Measurements from ENCODE around the gene FUT2.
A peak's percentile ranks its signal among the peaks of the same experiment; 100 is the strongest.
"Not testable (repeated sequence)": the region's sequence is repeated elsewhere in the genome, so short reads cannot be mapped to it uniquely, and the experiment has no call there.

Gene FUT2

DNA sequence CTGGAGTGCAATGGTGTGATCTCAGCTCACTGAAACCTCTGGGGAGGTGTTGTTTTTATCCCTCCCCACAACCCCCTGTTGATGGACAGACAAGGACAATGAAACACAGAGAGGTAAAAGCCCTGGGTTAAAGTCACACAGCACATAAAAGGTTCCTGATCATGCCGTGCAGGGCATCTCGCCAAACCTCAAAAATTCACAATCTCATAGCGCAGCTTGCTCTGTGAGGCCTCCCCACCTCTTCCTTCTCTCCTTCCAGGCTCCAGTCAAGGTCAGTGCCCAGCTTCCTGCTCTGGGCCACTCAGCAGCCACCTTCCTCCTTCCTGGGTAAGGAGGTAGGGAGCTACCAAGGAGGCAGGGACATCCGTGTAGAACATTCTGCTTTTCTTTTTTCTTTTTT lies 2.3 kb downstream of the FUT2 start:
- no peak for DNase-seq (ENCODE audit: low read depth in 4 of 4, low spot score in 1 of 4)

DNA sequence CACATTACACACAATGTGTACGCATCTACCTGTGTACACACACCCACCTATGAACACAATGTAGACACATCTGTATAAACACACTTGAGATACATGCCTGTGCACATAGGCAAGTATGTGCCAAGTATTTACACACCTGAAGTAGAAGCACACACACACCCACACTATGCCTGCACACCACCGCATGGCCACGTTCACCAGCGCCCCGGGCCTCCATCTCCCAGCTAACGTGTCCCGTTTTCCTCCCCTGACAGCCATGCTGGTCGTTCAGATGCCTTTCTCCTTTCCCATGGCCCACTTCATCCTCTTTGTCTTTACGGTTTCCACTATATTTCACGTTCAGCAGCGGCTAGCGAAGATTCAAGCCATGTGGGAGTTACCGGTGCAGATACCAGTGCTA lies 6.9 kb downstream of the FUT2 start:
- no peak for DNase-seq (ENCODE audit: low read depth in 4 of 4, low spot score in 1 of 4)

DNA sequence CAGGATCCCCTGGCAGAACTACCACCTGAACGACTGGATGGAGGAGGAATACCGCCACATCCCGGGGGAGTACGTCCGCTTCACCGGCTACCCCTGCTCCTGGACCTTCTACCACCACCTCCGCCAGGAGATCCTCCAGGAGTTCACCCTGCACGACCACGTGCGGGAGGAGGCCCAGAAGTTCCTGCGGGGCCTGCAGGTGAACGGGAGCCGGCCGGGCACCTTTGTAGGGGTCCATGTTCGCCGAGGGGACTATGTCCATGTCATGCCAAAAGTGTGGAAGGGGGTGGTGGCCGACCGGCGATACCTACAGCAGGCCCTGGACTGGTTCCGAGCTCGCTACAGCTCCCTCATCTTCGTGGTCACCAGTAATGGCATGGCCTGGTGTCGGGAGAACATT lies 7.5 kb downstream of the FUT2 start:
- DNase-seq (ENCODE audit: low read depth in 4 of 4, low spot score in 1 of 4): no peak

DNA sequence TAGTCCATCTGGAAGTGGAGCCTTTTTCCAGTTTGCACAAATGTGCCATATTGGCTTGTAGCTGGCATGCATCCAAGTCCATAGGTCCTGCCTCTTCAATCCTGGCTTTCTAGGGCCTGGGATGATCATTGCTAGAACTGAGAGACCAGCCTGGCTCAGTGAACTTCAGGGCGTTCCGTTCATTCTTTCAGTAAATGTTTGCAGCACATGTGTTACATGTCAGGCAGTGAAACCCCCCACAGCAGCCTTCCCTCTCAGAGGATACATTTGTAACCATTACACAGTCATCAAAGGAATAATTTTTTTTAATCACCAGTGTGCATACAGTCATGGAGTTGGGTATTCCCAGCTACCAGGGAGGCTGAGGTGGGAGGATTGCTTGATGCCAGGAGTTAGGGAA lies 9.7 kb downstream of the FUT2 start:
- no peak for DNase-seq (ENCODE audit: low read depth in 4 of 4, low spot score in 1 of 4)

DNA sequence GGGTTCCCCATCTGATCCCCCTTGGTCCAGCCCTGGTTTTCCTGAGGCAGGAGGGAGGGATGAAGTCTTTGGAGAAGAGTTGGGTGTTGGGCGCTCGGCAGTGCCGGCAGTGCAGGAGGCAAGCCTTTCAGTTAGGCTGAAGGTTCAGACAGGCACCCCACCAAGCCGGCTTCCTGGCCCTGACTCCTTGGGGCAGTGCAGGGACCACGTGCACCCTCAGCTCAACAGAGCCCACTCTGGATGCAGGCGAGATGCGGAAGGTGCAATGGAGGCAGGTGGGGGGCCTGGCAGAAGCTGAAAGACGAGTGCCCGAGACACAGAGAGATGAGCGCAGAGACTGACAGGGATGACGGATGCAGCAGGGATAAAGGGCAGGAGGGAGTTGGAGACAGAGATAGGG lies 12.7 kb downstream of the FUT2 start:
- no peak for DNase-seq (ENCODE audit: low read depth in 4 of 4, low spot score in 1 of 4)

DNA sequence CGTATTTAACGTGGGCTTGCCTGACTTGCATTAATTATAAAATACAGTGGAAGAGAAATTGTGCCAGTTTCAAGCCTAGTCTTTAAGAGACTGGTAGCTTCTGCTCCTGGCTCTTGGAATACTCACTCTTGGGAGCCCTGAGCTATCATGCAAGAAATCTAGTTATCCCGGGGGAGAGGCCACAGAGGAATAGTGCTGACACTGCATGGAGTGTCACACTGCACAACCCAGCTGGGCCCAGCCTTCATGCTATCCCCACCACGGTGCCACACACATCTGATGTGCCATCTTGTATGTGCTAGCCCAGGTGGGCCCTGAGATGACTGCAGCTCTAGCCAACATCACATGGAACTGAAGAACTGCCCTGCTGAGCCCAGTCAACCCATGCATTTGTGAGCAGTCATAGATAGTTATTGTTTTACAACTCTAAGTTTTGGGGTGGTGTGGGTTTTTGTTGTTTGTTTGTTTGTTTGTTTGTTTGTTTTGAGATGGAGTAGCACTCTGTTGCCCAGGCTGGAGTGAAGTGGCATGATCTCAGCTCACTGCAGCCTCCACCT lies 15.4 kb downstream of the FUT2 start:
- no peak for DNase-seq (ENCODE audit: low read depth in 4 of 4, low spot score in 1 of 4)

DNA sequence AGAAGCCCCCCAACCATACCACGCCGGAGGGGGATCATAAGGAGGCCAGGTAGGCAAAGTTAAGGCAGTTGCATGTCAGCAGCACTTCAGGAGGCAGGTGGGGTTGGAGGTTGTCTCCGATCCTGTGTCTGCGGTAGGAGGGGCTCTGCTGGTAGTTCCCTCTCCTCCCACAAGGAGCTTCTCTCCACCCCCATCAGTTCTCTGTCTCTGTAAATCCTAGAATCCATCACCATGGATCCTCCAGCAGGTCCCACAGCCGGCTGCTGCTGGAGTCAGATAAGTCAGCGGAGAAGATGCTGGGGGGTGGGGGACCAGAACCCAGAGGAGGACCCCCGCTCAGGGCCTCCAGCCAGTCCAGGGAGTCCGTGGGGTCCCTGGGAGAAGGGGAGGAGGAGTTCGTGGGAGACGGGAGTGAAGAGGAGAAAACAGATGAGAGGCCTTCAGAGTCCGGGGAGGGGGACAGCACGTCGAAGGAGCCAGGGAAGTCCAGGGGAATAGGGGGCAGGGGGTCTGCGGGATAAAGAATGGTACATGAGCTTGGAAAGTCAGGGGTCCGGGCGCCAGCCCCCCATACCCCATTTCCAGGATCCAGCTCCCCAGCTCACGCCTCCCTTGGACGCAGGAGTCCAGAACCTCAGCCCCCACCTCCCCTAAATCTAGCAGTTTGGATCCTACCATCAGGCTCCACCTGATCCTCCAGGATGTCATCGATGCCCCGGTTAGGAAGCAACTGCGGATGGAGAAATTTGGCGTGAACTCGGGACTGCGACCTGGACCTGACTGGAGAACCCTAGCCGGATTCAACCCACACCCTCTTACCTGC lies 17.5 kb downstream of the FUT2 start:
- DNase-seq (ENCODE audit: low read depth in 4 of 4, low spot score in 1 of 4): no peak

DNA sequence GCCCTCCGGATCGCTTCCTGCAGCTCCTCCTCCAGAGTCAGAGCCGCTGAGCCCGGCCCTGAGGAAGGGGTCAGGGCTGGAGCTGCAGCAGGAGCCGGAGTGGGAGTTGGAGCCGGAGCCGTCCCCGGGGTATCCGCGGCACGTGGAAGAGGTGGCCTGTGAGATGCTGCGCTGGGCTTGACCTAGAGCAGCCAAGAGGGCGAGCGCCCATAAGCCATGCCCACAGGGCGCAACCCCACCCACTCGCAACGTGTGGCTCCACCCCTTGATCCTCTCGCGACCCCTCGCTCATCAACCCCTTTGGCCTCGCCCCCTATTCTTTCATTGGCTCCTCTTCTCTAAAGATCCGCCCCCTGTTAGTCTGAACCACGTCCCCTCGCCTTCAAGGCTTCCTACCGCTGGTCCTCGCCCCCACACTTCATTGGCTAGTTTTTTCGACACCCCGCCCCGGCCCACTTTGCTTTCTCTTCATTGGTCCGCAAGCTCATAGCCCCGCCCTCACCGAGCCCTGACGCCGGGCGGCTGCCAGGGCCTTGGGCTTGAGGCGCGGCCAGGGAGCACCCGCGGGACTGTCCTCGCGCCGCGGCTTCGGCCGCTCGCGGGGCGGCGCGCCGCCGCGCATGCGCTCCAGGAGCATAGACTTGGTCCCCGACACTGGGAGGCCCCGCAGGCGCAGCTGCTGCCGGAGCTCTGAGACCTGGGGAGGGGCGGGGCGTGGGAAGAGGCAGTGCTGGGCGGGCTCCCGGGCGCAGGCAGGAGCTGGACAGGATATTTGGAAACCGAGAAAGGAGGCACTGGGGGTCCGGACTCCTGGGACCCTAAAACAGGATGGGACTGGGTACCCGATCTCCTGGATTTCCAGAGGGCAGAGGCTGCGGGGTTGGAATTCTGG lies 18.3 kb downstream of the FUT2 start:
- peak; percentile 88 to 98 (median 93) for DNase-seq (ENCODE audit: low read depth in 4 of 4, low spot score in 1 of 4)

DNA sequence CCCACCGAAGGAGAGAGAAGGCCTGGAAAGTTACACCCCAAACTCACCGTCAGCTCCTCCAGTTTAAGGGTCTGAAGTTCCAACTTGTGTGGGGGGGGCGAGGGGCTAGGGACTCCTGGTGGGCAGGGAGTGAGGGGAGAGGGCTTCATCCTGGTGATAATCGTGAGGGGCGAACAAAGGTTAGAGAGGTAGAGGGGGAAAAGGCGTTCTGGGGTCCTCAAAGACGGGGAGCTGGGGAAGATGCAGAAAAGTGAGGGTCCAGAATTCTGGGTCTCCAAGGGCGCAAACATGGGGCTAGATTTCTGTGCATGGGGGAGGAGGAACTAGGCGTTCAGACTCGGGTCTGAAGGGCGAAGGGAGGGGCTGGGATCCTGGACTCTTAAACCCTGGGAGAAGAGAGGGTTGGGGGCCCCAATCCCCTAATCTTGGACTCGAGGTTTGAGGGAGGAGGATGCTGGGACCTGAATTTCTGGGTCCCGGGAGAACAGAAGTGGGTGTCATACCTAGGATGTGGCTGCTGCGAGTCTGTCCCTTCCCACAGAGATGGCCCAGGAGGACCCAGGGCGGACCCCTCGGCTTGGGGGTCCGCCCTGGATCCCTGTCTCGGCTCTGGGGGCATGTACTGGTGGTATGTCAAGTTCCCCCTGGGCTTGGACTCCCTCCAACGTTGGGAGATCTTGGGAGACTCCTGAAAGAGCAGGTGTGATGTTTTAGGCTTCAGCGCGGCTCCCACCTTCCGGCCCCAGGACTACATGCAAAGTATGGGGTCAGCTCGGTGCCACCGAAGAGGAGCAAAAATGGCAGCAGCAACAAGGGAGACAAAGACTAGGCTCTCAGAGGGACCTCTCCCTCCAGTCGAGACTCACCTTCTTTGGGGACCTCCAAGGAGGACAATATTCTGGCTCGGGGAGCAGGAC lies 19.2 kb downstream of the FUT2 start:
- no peak for DNase-seq (ENCODE audit: low read depth in 4 of 4, low spot score in 1 of 4)

DNA sequence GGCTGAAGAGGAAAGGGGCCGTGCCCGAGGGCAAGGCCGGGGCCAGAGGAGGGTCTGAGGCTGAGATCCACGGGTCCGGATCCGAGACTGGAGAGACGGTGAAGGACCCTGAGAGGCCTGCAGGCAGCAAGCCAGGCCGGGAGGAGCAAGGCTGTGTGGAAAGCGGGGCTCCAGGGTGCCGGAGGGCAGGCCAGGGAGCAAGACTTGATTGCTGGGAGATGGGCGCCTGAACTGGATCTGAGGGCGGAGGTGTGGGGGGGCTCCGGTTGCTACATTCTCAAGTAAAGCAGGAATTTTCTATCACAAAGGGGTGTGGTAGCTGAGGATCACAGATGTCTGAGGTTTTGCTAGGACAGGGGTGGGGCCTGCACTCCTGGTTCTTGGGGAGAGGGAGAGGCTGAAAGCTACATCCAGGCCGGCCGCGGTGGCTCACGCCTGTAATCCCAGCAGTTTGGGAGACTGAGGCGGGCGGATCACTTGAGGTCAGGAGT lies 20.0 kb downstream of the FUT2 start:
- DNase-seq (ENCODE audit: low read depth in 4 of 4, low spot score in 1 of 4): no peak

DNA sequence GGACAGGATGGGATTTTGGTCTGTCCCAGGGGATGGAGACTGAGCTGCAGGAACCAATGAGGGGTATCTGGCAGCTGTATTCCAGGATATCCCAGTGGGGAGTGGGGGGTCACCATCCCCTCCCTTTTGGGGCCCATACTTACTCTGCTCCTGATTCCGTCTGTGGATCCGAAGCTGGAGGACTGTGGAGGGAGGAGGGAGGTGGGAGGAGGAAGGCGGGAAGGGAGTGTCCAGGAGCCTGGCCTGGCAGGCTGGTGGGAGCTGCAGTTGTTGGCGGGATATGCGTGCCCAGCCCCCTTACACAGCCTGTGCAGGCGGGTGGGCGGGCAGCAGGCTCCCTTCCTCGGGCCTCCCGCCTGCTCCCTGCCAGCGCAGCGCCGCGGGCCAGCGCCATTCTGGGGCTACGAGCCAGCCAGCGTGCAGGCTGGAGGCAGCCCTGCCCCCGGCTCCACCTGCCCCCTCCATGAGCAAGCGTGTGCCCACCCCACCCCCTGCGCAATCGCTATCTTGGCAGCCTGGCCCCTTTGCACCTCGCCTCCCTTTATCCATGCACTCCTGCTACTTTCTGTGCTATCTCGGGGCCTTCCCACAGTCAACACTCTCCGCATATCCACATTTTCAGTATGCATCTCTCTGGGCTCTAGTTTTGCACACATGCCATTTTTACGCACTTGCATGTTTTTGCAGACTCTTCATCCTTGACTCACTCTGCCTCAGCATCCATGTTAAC lies 21.0 kb downstream of the FUT2 start:
- DNase-seq (ENCODE audit: low read depth in 4 of 4, low spot score in 1 of 4): no peak

DNA sequence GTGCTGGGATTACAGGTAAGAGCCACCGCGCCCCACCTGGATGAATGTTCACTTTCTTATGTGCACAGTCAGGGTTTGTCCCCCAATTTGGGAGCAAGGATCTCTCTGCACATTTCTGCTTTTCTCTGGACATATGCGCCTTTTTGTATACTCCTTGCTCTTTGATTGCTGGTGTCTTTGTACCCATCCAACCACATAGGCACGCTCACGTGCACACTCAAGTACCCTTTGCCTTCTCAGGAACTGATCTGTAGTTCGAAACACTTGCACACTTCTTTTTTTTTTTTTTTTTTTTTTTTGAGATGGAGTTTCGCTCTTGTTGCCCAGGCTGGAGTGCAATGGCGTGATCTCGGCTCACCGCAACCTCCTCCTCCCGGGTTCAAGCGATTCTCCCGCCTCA lies 22.3 kb downstream of the FUT2 start:
- not testable (repeated sequence) for DNase-seq (ENCODE audit: low read depth in 4 of 4, low spot score in 1 of 4)

DNA sequence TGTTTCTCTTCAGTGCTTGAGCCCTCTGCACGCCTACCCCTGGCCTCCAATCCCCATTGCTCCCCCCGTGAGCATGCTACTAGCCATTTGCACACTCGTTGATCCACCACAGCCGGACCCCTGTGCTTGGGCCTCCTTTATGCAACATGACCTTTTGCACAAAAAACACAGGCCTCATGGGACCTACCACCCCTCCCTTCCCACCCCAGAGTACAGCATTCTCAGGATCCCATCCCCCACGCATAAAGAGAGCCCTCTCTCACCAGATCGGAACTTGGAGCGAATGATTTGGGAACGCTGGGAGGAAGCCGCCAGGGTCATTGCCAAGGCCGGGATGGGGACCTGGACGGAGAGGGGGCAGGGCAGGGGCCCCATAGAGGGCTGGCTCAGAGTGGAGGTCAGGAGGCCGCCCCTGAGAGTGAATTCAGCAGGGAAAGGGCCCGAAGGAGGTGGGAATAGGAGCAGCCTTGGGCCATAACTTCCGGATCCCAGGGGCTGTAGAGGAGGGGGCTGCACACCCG lies 23.0 kb downstream of the FUT2 start:
- no peak for DNase-seq (ENCODE audit: low read depth in 4 of 4, low spot score in 1 of 4)

DNA sequence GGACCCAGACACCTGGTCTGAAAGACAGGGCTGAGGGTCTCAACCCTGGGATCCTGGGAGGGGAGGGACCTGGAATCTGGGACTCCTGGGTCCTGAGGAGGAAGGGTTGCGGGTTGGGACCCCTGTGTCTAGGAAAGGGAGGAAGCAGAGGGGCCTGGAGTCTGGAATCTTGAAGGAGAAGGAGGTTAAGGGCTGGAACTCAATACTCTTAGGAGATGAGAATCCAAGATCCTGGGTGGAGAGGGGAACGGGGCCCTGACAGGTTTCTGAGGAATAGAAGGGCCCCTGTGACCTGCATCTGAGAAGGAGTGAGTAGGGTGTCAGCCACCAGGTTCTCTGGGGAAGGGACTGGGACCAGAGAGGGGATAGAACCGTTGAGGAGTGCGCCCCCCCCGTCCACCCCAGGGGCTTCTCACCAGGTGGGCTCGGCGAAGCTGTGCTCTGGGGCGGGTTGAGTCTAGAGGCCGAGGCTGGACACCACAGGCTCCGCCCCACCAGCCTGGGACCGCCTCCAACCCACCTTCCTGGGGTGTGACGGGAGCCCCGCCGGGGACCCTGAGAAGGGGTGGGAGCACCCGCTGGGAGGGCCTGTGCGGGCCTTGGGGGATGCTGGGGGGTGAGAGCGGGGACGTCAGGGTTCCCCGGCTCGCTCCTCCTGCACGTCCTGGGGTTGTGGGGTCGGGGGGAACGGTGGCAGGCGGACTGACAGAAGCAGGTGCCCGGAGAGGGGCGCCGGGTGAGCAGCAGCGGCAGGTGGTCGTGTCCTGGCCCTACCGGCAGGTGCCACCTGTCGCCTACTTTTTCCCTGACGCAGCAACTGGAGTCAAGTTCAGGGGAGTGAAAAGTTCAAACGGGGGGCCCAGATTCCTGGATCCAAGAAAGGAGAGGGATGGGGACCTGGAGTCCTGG lies 23.7 kb downstream of the FUT2 start, which contains the start of gene MAMSTR:
Gene MAMSTR, minus strand, starts transcription at position 463 of the 909 bp plus-strand sequence. CDS start 694 bp downstream, outside the sequence.
- no peak for DNase-seq (ENCODE audit: low read depth in 4 of 4, low spot score in 1 of 4)

DNA sequence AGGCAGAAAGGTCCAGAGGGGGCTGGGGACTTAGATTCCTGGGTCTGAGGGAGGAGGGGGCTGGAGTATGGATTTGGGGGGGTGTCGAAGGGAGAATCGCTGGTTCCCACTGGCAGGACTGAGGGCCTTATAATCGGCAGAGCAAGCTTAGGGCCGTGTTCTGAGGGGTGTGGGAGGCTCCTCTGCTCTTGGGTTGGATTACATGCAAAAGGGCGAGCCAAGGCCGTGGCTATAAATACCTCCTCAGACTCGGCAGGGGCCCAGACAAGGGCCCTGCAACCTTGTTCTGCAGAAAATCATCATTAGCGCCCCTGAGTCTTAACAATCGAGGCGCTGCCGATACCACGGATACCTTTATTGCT lies 24.5 kb downstream of the FUT2 start:
- DNase-seq (ENCODE audit: low read depth in 4 of 4, low spot score in 1 of 4): no peak

DNA sequence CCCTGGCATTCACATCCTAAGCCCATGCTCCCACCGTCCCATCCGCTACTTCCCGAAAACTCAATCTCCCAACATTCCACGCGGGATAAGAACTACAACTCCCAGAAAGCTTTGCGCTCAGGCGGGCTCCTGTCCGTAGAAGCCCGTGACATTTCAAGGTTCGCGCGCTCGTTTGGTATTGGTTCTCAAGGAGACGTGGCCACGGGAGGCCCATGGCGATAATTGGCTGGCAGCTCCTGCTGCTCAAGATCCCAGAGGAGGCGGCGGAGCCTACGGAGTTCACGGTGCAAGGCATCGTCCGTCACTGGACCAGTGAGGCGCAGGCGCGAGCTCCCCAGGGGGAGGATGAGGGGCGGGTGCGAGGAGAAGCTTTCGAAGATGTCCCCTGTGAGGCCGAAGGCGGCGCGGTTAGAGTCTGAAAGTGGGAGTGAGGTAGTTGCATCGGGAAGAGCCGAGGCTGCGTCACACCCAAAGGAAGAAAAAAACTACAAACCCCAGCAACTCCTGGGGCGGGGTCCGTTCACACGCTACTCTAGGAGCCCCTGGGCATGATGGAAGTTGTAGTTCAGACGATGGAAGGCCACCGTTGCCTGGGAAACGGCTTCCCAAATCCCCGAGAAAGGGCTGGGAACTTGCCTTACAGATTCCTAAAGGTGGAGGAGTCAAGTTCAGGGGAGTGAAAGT lies 25.0 kb downstream of the FUT2 start:
- DNase-seq (ENCODE audit: low read depth in 4 of 4, low spot score in 1 of 4): peak; percentile 70 to 88 (median 87)

DNA sequence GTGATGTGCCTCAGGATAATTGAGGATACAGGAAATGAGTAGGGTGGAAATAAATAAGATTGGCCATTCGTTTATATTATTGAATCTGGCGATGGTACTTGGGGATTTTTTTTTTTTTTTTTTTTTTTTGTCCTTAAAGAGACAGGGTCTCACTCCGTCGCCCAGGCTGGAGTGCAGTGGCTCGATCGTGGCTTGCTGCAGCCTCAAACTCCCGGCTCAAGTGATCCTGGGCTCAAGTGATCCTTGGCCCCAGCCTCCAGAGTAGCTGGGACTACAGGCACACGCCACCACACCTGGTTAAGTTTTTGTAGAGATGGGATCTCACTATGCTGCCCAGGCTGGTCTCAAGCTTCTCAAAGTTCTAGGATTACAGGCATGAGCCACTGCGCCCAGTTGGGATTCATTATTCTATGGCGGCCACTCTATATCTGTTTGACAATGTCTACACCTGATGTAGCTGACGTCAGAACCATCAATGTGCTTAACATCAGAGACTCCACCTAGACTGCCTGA lies 26.5 kb downstream of the FUT2 start:
- no peak for DNase-seq (ENCODE audit: low read depth in 4 of 4, low spot score in 1 of 4)
